Esophagus muscularis mucosa (tissue), 3 donors: ENCODE results near the gene AGAP1.

Source experiments
- CTCF ChIP-seq, 3 experiments: fragments of 200-600 bp in 2 of 3; fragments of 450-650 bp in 1 of 3; sonication (generic) in 2 of 3; IDR thresholded peaks; one replicate each; pipeline ENCODE4 v1.5.1; 2017 to 2019; ENCODE audit warnings: antibody characterized with exemption in 3 of 3, mild to moderate bottlenecking in 2 of 3, moderate library complexity in 1 of 3
- EP300 ChIP-seq: sonication (generic); formaldehyde crosslinking; IDR thresholded peaks from one replicate; pipeline ENCODE4 v1.6.1; 2017; ENCODE audit warnings: antibody characterized with exemption

GRCh38 chr2:235917506-235917905 lies 423.7 kb downstream of the AGAP1 start:
- TF ChIP-seq CTCF (IDR thresholded peaks at IDR 0.05), result no peak
- TF ChIP-seq EP300, result no peak
